Fibroblast of pulmonary artery (primary cell): Measurements from ENCODE around the gene CBFB.

Experiments used
- DNase-seq: peaks from one replicate; pipeline ENCODE4 v3.0.0-alpha.2; 2010; ENCODE audit warnings: low read depth
- H3K4me3 ChIP-seq: replicated peaks from 2 replicates; pipeline ENCODE4 v1.5.1; 2011; ENCODE audit warnings: low read depth, mild to moderate bottlenecking, control low read depth, low read length, moderate library complexity
- CTCF ChIP-seq: IDR thresholded peaks from 2 replicates; pipeline ENCODE4 v1.5.1; 2011; ENCODE audit warnings: mild to moderate bottlenecking, control low read depth, low read length, inconsistent platforms; ENCODE audit errors: missing control alignments

The CBFB gene

GRCh38 chr16:67149276-67150046 is 120.5 kb downstream of the CBFB start:
- H3K4me3 ChIP-seq: no peak overlapping the region
- TF ChIP-seq CTCF: no peak
- DNase-seq: no peak

GRCh38 chr16:67150047-67150832 is 121.3 kb downstream of the CBFB start:
- H3K4me3 ChIP-seq: peak overlapping the region; percentile 64
- TF ChIP-seq CTCF: no peak
- DNase-seq: peak; percentile 76
